Activated naive CD8-positive, alpha-beta T cell (primary cell): Measurements from ENCODE around the gene DAND5.

Source experiments
- H3K27ac Mint-ChIP-seq: one replicate; pipeline ENCODE4 v1.8.0; 2021; ENCODE audit warnings: mixed read lengths
- H3K27me3 Mint-ChIP-seq: one replicate; pipeline ENCODE4 v1.8.0; 2021; ENCODE audit warnings: mixed read lengths
- H3K36me3 Mint-ChIP-seq: one replicate; pipeline ENCODE4 v1.8.0; 2021; ENCODE audit warnings: mixed read lengths
- H3K4me1 Mint-ChIP-seq: one replicate; pipeline ENCODE4 v1.8.0; 2021; ENCODE audit warnings: low read depth, mixed read lengths
- H3K4me3 Mint-ChIP-seq: one replicate; pipeline ENCODE4 v1.8.0; 2021; ENCODE audit warnings: mild to moderate bottlenecking, mixed read lengths
- H3K9me3 Mint-ChIP-seq: one replicate; pipeline ENCODE4 v1.8.0; 2021; ENCODE audit warnings: low read depth, mixed read lengths

The DAND5 gene

DNA sequence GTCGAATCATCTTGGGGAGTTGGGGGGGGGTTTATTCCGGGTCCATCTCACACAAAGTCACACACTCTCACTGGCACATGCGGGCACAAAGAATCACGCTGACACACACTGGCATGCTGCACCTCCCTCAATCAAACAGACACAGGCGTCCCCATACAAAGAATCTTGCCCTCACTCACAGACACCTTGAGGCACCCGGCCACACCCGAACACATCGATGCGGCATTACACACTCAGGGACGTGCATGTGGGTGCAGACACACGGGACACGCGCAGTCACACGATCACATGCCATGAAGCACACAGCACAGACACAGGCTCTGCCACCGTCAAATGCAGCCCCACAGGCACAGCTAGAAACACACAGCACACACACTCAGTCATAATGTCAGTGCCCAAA is 33.7 kb downstream of the DAND5 start:
- no peaks in the 10 kb centered on the region for H3K4me1 Mint-ChIP-seq
- no peak overlapping the region for H3K27ac Mint-ChIP-seq
- no peaks in the 10 kb centered on the region for H3K9me3 Mint-ChIP-seq

DNA sequence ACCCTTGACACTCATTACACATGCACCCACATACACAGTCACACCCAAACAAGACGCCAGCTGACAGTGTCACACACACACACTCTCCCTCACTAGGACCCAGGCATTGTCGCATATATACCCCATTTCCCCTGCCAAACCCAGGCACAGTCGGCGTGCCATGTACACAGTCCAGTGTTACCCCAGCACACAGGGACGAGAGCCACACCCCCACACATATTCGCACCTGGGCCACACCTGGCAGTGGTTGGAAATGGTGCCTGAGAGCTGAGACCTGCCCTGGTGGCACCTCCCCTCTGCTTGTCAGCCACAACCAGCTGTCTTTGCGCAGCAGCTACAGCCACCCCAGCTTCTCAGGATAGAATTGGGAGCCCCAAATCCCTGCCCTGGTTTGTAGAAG is 34.9 kb downstream of the DAND5 start:
- Mint-ChIP-seq H3K36me3 (peaks cover 2% of the 10 kb centered on the region), H3K9me3 (no peaks in the 10 kb centered on the region), H3K27me3 (peaks cover 2% of the 10 kb centered on the region), H3K27ac (no peak overlapping the region), H3K4me1 (no peaks in the 10 kb centered on the region), H3K4me3 (no peak overlapping the region)

More for the DNA sequence above, 33.7 kb downstream of the DAND5 start:
- Mint-ChIP-seq H3K4me3 (no peak overlapping the region), H3K27me3 (no peaks in the 10 kb centered on the region), H3K36me3 (peaks cover 5% of the 10 kb centered on the region)

DNA sequence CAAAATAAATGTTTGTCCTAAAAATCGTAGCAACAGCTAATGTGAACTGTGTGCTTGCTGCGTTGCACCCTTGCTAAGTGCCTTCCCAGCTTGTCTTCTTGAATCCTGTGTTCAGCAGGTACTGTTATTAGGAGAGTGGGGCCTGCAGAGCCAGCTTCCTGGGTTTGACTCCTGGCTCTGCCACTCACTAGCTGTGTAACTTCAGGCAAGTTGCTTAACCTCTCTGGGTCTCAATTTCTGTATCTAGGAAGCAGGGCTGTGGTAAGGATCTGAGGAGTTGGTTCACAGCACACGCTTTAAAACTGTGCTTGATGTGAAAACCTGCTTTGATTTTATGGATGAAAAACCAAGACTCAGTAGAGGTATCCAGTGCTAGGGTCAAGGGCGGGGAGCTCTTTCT is 35.9 kb downstream of the DAND5 start:
- H3K27me3 Mint-ChIP-seq, result peaks cover 2% of the 10 kb centered on the region
- no peak overlapping the region for H3K27ac Mint-ChIP-seq
- no peaks in the 10 kb centered on the region for H3K4me1 Mint-ChIP-seq
- peaks cover 2% of the 10 kb centered on the region for H3K36me3 Mint-ChIP-seq
- H3K9me3 Mint-ChIP-seq, result no peaks in the 10 kb centered on the region
- no peak overlapping the region for H3K4me3 Mint-ChIP-seq

DNA sequence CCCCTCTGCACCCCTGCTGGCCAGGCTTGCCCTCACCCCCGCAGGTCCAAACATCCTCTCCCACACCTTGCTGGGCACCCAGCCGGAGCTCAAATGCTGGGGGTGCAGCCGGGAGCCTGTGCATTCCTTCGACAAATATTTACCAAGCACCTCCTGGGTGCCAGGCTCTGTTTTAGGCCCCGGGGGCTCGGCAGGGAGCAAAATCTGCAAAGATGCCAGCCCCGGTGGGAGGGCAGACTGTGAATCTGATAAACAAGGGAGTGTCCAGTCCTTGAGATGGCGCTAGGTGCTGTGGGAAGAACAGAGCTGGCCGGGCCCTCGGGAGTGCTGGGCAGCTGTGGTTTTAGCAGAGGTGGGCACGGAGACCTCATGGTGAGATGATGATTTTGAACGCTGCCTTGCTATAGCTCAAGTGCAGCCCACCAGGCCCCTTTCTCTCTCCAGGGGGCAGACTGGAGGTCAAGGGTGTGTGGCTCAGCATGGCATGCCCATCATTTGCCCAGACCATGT is 36.5 kb downstream of the DAND5 start:
- Mint-ChIP-seq H3K36me3 (peaks cover 2% of the 10 kb centered on the region), H3K4me3 (no peak overlapping the region), H3K27ac (no peak overlapping the region), H3K9me3 (no peaks in the 10 kb centered on the region), H3K27me3 (peaks cover 3% of the 10 kb centered on the region), H3K4me1 (peaks cover 1% of the 10 kb centered on the region)

DNA sequence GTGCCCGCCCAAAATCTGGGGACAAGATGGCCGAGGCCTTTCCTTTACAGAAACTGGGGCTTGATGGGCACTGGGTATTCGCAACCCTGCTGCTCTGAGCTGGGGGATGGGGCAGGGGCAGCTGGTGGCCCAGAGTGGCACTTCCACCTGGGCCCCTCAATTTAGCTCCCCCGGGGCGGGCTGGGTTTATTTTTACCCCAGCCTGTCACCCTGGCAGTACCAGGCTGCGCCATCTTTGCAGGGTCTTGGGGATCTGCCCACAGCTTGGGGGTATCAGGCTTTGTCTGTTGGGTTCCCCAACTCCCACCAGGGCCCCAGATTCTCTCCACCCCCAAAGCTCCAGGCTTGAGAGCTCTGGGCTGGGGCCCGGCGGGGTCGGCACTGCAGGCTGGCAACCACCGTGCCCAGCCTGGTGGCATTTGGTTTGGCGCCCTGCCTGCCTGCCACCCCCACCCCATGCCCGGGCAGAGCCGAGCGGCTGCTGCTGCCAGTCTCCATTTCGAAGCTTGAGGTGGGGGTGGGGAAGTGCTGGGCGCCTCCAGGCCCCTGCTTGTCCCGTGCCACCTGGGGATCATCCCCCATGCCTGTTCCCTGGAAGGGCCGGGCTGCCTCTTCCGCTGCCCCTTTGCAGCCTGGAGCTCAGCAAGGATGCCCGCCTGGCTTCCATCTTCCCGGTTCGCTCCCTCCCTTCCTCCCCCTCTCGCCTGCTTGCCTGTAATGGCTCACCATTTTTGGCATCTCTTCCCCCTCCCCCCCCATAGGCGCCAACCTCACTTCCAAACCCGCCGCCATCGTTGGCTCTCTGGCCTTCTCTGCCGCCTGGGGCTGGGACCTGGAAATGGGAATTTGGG is 37.3 kb downstream of the DAND5 start:
- Mint-ChIP-seq H3K27ac (no peak overlapping the region), H3K27me3 (peaks cover 7% of the 10 kb centered on the region), H3K4me1 (peaks cover 4% of the 10 kb centered on the region), H3K36me3 (peaks cover 2% of the 10 kb centered on the region), H3K9me3 (no peaks in the 10 kb centered on the region), H3K4me3 (no peak overlapping the region)

DNA sequence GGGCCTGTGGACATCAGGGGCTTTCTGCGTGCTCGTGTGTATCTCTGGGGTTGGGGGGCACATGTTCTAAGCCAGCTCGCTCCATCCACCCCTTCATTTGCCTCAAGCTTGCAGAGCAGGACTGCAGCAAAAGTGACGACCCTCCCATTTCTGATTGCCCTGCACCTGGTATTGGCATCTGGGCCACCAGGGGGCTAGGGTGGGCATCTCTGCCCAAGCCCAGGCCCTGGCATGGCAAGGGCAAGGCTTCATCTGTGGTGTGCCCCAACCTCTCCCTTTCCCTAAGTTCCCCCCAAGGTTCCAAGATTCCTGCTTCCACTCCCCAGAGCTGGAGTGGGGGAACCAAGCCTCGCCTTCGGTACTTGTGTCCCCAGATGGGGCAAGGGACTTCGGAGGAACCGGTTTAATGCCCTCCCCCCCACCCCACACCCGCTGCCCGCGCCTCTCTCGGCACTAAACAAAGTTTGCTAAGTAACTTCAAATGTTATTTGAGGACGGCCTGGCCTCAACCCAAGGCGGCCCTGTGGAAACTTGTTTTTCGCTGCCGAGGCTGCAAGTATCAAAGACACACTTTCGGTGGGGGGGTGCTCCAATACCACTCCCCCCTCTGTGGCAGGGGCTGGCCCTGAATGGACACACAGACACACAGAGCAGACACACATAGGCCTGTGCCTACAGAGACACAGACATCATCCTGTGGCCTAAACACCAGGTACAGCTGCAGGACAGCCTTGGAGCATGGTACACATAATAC is 38.1 kb downstream of the DAND5 start:
- Mint-ChIP-seq H3K4me3 (no peak overlapping the region), H3K4me1 (peaks cover 6% of the 10 kb centered on the region), H3K36me3 (peaks cover 2% of the 10 kb centered on the region), H3K27ac (no peak overlapping the region), H3K9me3 (no peaks in the 10 kb centered on the region), H3K27me3 (peaks cover 8% of the 10 kb centered on the region)

DNA sequence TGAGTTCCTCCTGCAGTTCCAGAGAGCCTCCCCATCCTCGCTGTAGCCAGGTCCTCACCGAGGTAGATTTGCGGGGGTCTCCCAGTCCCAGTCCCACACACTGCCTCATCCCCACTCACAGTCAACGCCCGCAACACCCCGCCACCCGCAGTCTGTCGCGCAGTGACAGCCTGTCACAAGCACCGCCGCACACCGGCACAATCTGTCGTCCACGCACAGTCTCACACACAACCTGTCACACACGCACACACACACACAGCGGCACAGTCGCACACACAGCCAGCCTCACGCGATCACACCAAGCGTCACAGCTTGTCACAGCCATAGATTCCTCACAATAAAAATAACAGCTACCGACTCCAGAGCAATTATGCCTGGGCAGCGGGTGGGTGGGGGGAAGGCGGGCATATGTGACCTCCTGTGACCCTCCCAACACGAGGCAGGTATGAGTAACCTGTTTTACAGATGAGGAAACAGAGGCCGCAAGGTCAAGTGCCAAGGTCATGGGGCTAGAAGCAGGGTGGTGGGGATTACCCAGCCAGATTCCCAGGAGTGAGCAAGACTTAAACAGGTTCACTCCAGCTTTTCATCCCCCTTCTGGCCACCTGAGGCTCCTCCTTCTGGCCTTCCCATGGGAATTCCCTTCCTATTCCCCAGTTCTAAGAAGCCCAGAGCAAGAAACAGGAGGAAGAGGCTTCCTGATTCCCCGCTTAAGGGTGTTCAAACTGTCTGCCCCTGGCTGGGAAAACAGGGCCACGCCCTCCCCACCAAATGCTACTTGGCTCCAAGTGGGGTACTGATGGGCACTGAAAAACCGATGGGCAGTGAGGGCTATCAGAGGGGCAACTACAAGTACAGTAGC is 39.8 kb downstream of the DAND5 start:
- Mint-ChIP-seq H3K27ac (no peak overlapping the region), H3K36me3 (no peaks in the 10 kb centered on the region), H3K9me3 (no peaks in the 10 kb centered on the region), H3K27me3 (peaks cover 17% of the 10 kb centered on the region), H3K4me1 (peaks cover 18% of the 10 kb centered on the region), H3K4me3 (no peak overlapping the region)

DNA sequence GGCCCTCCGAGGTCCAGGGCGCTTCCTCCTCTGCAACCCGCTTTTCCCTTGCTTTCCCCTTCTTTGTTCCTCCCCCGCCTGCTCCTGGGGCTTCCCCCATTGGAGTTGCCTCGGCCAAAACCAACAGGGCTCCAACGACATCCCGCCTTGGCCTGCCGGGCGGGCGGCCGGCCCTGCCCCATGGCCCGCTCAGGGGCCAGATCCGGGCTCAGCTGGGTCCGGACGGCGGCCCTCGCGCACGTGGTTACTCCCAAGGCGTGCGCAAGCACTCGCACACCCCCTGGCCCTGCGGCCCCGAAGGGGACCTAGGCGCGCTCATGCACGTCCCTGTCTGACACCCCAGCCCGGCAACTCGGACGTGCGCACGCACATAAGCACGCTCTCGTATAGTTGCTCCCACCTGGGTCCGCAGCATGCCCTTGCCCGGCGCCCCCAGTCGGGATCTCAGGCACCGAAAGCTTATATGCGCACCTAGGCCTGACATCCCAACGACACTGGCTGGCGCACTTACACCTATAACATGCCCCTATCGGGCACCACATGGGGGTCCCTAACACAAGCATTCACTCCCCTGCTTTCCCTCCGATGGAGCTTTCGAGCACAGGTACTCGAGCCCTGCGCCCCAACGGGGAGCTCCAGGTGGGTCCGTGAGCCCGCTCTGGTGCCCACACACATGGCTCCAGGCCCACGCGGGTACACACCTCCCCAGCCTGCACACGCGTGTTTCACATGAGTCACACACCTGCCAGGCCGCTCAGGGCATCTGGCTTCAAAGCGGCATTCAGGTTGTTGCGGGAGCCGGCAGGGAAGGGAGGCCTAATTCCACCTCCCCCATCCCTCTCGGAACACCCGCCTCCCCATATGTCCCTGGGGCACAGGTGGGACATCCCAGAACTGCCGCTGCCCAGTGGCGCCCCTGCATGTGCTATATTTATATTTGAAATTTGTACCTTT is 40.9 kb downstream of the DAND5 start:
- Mint-ChIP-seq H3K27ac (no peak overlapping the region), H3K4me3 (no peak overlapping the region), H3K4me1 (peaks cover 20% of the 10 kb centered on the region), H3K9me3 (no peaks in the 10 kb centered on the region), H3K36me3 (no peaks in the 10 kb centered on the region), H3K27me3 (peaks cover 22% of the 10 kb centered on the region)

DNA sequence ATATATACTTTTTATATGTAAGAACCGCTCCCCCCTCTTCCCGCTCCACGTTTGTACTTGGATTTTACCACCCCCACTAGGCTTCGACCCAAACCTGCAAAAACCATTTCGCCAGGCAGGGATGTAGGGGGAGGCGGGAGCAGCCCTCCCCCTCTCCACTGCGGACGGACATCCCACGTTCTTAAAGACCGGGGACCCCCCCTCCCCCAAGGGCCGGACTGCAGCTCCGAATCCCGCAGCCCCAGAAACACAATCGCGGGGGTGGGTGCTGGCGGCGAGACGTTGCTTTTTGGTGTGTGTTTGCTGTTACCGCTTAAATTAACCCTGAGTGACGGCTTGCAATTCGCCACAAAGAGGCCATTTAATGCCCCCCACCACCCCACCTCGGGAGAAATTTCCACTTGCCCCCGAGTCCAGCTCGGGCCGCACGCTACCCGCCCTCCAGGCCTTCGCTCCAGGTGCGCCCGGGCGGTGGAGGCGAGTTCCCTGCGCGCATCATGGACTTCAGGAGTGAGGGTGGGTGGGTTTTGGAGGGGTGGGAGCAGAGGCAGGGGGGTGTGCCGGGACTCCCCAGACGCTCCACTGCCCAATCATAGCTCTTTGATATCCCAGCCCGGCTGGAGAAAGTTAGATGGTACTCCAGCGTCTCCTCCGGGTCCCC is 41.7 kb downstream of the DAND5 start:
- H3K27me3 Mint-ChIP-seq, result peaks cover 25% of the 10 kb centered on the region
- H3K4me1 Mint-ChIP-seq, result peaks cover 20% of the 10 kb centered on the region
- H3K4me3 Mint-ChIP-seq, result peak overlapping the region; percentile 35
- no peak overlapping the region for H3K27ac Mint-ChIP-seq
- H3K36me3 Mint-ChIP-seq, result no peaks in the 10 kb centered on the region
- H3K9me3 Mint-ChIP-seq, result no peaks in the 10 kb centered on the region

DNA sequence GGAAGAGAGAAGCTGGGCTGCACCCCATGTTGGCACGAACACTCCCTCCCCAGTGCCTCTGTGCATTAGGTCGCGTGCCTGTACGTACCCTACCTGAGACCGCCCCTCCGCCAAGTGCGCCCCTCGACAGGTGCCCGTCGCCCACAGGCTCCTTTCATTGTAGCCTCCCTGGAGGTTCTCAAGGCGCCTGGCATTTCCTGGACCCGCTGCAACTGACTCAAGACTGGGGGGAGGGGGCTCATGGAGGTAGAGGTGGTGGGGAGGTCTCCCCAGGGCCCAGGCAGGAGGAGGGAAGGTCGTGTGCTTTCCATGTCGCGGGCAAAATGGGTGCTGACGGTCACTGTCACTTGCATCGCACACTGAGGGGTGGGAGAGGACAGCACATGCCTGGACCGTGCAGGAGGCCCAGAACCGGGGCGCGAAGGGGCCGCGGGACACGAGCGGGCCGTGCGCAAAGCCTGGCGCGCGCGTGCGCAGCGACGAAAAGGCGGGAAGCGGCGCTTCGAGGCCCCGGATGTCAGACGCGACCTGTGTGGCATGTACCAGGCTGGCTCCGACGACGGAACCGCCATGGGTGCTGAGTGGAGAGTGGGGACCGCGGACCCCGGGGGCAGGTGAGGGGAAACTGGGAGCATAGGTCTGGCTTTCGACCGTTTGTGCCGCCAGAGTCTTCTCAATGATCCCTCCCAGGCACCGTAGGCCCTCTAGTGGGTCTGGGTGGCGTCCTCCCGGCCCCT is 42.4 kb downstream of the DAND5 start:
- Mint-ChIP-seq H3K27ac (no peak overlapping the region), H3K27me3 (peaks cover 25% of the 10 kb centered on the region), H3K4me3 (peak overlapping the region; percentile 35), H3K9me3 (no peaks in the 10 kb centered on the region), H3K4me1 (peaks cover 20% of the 10 kb centered on the region), H3K36me3 (no peaks in the 10 kb centered on the region)

DNA sequence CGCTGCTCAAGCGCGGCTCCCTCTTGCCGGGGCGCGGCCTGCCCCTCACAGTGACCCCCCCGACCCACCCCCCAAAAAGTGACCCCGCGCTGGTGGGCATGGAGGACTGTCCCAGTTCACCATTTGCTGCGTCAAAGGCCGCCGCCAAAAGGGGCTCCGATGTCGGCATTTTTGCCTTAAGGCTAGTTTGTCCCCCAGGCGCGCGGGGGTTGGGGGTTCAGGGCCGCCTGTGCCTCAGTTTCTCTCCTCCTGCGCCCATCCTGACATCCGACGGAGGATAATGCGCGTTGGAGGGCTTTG is 43.0 kb downstream of the DAND5 start:
- no peaks in the 10 kb centered on the region for H3K9me3 Mint-ChIP-seq
- H3K4me1 Mint-ChIP-seq, result peaks cover 20% of the 10 kb centered on the region
- no peaks in the 10 kb centered on the region for H3K36me3 Mint-ChIP-seq
- peak overlapping the region; percentile 85 for H3K27ac Mint-ChIP-seq
- H3K4me3 Mint-ChIP-seq, result peak overlapping the region; percentile 88
- H3K27me3 Mint-ChIP-seq, result peaks cover 25% of the 10 kb centered on the region

DNA sequence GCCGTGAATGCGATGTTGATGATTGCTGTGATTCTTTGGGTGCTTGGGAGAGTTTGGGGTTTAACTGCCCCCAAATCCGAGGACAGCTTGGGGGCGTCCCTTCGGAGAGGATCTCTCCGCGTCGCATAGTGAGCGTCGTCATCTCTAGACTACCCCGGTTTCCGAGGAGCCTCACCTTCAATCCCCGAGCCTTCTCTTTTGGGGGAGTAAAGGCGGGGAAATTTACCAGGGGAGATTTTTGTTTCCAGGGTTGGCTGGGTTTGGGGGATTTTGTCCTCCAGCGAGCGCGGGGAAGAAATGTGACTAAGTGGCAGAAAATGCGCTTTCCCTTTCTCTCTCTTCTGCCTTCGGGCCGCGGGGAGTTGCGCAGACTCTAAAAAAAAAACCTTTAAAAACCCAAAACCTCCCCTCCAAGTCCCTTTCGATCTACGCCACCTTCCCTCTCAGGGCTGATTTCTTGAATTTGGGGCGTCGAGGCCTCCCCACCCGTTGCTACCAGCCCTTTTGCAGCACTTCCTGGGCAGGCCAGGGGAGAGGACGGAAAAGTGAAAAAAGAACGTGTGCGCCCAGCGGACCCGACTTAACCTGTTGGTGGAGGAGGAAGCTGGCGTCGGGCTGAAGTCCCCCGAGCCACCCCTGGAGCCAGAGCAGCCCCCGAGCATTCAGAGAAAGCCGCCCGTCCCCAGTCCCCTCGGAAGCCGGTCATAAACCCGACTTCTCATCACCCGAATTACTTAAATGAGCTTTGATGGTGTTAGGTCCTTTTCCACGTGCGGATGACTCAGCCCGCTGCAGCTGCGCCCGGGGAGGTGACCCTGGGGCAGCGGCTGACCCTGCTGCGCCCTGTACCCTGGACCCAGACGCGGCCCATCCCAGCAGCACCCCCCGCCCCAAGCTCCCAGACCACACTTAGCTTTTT is 43.6 kb downstream of the DAND5 start:
- H3K27ac Mint-ChIP-seq, result peak overlapping the region; percentile 85
- H3K27me3 Mint-ChIP-seq, result peaks cover 26% of the 10 kb centered on the region
- H3K4me1 Mint-ChIP-seq, result peaks cover 20% of the 10 kb centered on the region
- no peaks in the 10 kb centered on the region for H3K36me3 Mint-ChIP-seq
- H3K9me3 Mint-ChIP-seq, result no peaks in the 10 kb centered on the region
- peak overlapping the region; percentile 88 for H3K4me3 Mint-ChIP-seq
